HG02973 (cell line): Measurements from ENCODE around the gene CTSL.
"Not testable (repeated sequence)": the region's sequence is repeated elsewhere in the genome, so short reads cannot be mapped to it uniquely, and the experiment has no call there.

Experiments used
- ATAC-seq: cut with Tn5 transposase; IDR thresholded peaks from one replicate; pipeline ENCODE4 v1.9.1; 2021; ENCODE audit warnings: moderate library complexity; ENCODE audit not compliant: unreplicated experiment

Gene CTSL

GRCh38 chr9:87718852-87719612, 6.9 kb upstream of the CTSL start:
- ATAC-seq: no peak

- ATAC-seq: no peak
Measured at GRCh38 chr9:87720173-87720572, 5.7 kb upstream of the CTSL start.

GRCh38 chr9:87722393-87723088, 3.4 kb upstream of the CTSL start:
- ATAC-seq: no peak

- ATAC-seq: no peak
Measured at GRCh38 chr9:87725356-87725899, 491 bp upstream of the CTSL start.

DNA sequence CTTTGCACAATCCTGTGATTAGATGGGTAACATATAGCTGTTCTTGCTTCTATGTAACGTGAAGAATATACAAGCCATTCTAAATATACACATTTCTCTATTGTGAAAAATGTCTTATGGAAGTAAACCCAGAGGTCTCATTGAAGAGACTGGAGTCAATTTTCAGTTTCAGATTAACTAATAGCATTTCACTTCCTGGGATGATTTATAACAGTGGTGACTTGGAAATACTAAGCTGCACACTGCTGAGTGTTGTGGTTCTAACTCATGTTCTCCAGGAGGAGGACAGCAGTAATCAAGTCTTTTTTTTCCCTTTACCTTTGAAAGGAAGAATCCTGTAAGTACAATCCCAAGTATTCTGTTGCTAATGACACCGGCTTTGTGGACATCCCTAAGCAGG, 3.3 kb downstream of the CTSL start:
- ATAC-seq: no peak

GRCh38 chr9:87731321-87731720, 5.4 kb downstream of the CTSL start:
- no peak for ATAC-seq

- ATAC-seq: no peak
Measured at GRCh38 chr9:87732344-87732743, 6.4 kb downstream of the CTSL start.

DNA sequence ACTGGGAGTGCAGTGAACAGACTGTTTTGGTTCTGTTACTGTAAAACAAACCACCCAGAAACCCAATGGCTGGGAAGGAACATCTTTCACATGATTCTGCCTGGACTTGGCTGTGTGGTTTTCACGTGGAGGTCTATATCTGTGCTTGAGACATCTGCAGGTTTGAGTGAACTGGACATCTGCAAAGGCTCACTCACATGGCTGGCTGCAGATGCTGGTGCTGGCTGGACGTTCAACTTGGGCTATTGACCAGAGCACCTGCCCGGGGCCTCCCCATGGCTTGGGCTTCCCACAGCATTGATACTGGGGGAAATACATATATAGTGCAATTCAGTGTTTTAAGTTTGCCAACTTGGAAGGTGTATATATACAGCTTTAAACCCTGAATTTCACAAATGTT, 6.8 kb downstream of the CTSL start:
- no peak for ATAC-seq

DNA sequence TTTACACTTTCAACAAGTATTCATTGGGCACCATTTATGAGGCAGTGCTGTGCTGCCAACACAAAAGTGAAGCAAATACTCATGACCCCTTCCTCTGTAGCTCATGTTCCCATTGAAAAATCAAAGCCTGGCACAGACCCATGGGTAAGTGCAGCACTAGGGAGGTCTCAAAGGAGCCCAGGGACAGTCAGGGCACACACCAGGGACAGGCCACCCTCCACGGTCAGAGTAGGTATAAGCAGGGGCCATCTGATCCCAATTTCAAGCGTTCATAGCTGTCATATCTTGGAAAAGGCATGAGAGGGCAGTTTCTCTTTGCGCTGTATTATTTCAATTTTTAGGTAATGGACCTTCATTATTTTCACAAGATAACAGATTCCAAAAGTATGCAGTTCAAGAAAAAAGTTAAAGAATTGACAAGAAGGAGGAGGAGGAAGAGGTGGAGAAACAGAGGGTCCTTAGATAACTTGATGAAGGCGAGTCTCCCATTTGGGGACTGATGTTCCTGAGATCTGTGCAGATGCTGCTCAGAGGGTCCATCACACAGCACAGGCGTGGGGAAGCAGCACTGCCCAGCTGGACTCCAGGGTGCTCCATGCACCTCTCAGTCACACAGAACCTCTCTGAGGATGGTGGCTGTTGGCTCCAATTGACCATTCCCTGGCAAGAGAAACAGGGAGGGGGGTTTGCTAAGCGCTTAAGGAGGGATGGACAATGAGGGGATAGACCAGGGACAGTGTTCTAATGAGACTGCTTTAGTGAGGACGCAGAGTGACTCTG, 7.5 kb downstream of the CTSL start:
- no peak for ATAC-seq

- ATAC-seq: no peak
Measured at GRCh38 chr9:87734106-87734505, 8.2 kb downstream of the CTSL start.

DNA sequence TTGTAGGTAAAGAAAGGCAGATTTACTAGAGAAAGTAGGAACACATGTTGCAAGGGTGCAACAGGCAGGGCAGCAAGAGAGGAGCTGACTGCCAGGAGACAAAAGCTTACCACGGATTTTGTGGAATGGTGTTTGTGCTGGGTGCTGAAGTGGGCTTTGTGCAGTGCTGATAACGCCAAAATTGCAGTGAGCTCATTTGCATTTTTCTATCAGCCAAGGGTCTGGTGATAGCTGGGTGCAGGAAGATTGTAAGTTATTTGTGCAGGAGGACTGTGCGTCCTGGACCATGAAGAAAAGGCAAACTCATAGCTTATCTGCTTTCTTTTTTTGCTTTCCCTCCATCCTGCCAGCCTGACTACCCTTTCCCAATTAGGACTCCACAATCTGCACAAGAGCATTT, 13.6 kb downstream of the CTSL start:
- ATAC-seq: no peak

GRCh38 chr9:87740209-87740608, 14.3 kb downstream of the CTSL start:
- no peak for ATAC-seq

GRCh38 chr9:87741326-87741725, 15.4 kb downstream of the CTSL start:
- no peak for ATAC-seq

DNA sequence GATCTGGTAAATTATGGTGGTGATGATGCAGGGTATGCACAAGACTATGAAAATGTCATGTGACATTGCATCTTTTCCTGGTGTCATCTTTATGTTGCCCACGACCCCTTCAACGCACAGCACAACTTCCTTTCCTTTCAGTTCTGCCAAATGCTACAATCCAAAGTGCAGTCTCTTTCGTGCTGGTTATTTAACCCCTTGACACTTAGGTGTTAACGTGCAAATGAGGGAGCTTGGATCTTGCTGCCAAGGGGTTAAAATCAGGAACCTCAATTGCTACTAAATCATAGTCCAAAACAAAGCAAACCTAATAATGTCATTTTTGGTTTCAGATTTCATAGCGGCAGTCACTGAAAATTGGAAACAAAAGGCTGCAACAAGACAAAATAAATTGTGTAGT, 16.0 kb downstream of the CTSL start:
- ATAC-seq: no peak

- no peak for ATAC-seq
Measured at GRCh38 chr9:87742813-87743428, 17.0 kb downstream of the CTSL start.

GRCh38 chr9:87744247-87744646, 18.3 kb downstream of the CTSL start:
- not testable (repeated sequence) for ATAC-seq

DNA sequence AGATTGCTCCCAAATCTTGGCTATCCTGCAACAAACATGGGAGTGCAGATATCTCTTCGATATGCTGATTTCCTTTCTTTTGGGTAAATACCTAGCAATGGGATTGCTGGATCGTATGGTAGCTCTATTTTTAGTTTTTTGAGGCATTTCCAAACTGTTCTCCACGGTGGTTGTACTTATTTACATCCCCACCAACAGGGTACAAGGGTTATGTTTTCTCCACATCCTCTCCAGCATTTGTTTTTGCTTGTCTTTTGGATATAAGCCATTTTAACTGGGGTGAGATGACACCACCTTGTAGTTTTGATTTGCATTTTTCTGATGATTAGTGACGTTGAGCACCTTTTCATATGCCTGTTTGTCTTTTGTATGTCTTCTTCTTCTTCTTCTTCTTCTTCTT, 20.3 kb downstream of the CTSL start:
- no peak for ATAC-seq

DNA sequence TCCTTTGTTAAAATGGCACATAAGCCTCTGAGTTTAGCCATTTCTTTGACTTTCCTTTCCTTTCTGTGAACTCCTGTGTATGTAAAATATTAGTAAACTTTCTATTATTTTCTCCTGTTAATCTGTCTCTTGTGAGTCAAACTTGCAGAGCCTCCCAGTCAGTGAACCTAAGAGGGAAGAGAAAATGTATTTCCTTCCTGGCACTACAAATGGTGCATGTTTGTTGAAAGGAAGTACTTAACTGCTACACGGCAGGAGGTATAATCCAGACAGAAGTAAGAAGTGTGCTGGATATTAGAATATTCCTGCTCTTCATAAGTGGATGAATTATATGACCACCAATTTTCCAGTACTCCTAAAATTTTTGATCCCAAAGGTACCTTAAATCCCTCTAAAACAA, 23.0 kb downstream of the CTSL start:
- no peak for ATAC-seq

GRCh38 chr9:87749335-87750035, 23.6 kb downstream of the CTSL start:
- no peak for ATAC-seq

DNA sequence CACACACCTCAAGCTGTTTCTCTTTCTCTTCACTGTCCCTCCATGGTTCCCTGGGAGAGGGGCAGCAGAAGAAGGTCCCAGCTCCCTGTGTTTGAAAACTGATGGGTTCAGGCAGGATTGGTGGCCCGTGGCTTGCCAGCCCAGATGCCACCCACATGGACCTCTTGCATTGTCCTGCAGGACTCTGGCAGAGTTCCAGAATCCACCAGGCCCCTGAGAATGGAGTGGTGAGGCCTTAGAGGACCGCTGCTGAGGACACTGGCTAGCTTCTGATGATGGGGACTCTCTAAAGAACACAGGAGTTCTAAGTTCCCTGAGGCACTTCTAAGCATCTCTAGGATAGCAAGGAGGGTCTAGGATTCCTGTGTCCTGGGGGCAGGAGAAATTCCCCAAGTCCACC, 24.8 kb downstream of the CTSL start:
- ATAC-seq: no peak

DNA sequence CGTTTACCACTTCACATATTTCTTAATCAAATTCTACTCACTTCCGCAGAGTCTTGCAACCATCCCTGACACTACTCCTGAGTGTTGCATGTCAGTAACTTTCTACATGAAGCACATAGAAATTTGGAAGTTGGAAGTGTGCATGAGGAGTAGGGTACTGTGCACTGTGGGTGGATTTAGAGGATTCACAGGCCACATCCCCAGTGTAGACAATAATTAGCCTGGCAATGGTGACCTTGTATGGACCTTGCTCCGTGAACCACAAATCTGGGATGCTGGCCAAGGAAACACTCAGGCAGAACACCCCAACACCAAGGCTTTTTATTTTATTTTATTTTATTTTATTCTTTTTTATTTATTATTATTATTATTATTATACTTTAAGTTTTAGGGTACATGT, 25.5 kb downstream of the CTSL start:
- ATAC-seq: no peak
